Sigmoid colon (tissue), 7 donors: ENCODE data around the gene CHRNA1. TPM values are rescaled to one million over a fixed set of nuclear protein-coding genes. Genes with fewer than 3 reads are reported as not detected.
"Not testable (repeated sequence)": the region's sequence is repeated elsewhere in the genome, so short reads cannot be mapped to it uniquely, and the experiment has no call there.

Source experiments
- DNase-seq: peaks from one replicate; pipeline ENCODE4 v3.0.0-alpha.2; 2019
- H3K27ac ChIP-seq, 4 donors: fragments of 200-600 bp; sonication (generic); one replicate each; pipeline ENCODE4 v1.5.1; 2016 to 2019; ENCODE audit warnings: mild to moderate bottlenecking in 1 of 4
- H3K27me3 ChIP-seq, 3 donors: fragments of 200-600 bp; sonication (generic); one replicate each; pipeline ENCODE4 v1.5.1; 2019; ENCODE audit warnings: mild to moderate bottlenecking in 1 of 3
- H3K36me3 ChIP-seq, 4 donors: fragments of 200-600 bp; sonication (generic); one replicate each; pipeline ENCODE4 v1.5.1; 2016 to 2019
- H3K4me1 ChIP-seq, 4 donors: fragments of 200-600 bp; sonication (generic); one replicate each; pipeline ENCODE4 v1.5.1; 2017 to 2019
- H3K4me3 ChIP-seq, 4 donors: fragments of 200-600 bp; sonication (generic); one replicate each; pipeline ENCODE4 v1.5.1; 2017 to 2019; ENCODE audit warnings: mild to moderate bottlenecking in 2 of 4, moderate library complexity in 1 of 4
- H3K9me3 ChIP-seq, 4 donors: fragments of 200-600 bp in 3 of 4; sonication (generic) in 3 of 4; one replicate each; pipeline versions ENCODE4 v1.5.1 to v1.6.1; 2013 to 2019
- EP300 ChIP-seq, 4 donors: sonication (generic); formaldehyde crosslinking; IDR thresholded peaks; one replicate each; pipeline ENCODE4 v1.6.1; 2017; ENCODE audit warnings: antibody characterized with exemption in 4 of 4
- POLR2A ChIP-seq, 2 donors: fragments of 450-650 bp; IDR thresholded peaks; one replicate each; pipeline ENCODE4 v1.6.1; 2016; ENCODE audit warnings: antibody characterized with exemption in 2 of 2, mild to moderate bottlenecking in 2 of 2, moderate library complexity in 2 of 2
- POLR2AphosphoS5 ChIP-seq, 4 donors: sonication (generic); formaldehyde crosslinking; IDR thresholded peaks; one replicate each; pipeline ENCODE4 v1.6.1; 2017; ENCODE audit warnings: antibody characterized with exemption in 4 of 4
- WGBS, 2 donors: extraction: QIAGEN DNeasy Blood & Tissue Kit; methylation state at CpG; one replicate each; pipeline ENCODE4 v1.1.7; 2013; 5-methylcytosine and 5-hydroxymethylcytosine counted together
- intact Hi-C: fragments of 100-400 bp; cut with DNase I; formaldehyde crosslinking; loops from one replicate; pipeline ENCODE4 v1.15.1; 2023
- polyA plus RNA-seq, 3 donors: library from polyadenylated mRNA; stranded (reverse); fragments of 200-250 nt; gene quantifications; one replicate each; pipeline ENCODE4 v1.2.3, GENCODE V29; 2013
- total RNA-seq, 4 donors: library from RNA; depleted of rRNA; stranded (reverse); fragments of >200 nt; gene quantifications; one replicate each; pipeline ENCODE4 v1.1.0, GENCODE V29; 2016
- TF ChIP-seq, protein P1 (sequence below), 4 experiments: fragments of 450-650 bp in 3 of 4; fragments of 200-600 bp in 1 of 4; IDR thresholded peaks; one replicate each; pipeline ENCODE4 v1.5.1; 2016 to 2019; ENCODE audit warnings: antibody characterized with exemption in 4 of 4, mild to moderate bottlenecking in 3 of 4, moderate library complexity in 2 of 4
- donor health status: healthy with polysubstance abuse.
- donor health status: Bipolar disorder and iron deficiency.
- donor health status: healthy.

Gene CHRNA1
- total and polyA plus RNA-seq, 7 donors, result 0.32 to 2.1 (median 1.2) TPM; not detected in 4

DNA sequence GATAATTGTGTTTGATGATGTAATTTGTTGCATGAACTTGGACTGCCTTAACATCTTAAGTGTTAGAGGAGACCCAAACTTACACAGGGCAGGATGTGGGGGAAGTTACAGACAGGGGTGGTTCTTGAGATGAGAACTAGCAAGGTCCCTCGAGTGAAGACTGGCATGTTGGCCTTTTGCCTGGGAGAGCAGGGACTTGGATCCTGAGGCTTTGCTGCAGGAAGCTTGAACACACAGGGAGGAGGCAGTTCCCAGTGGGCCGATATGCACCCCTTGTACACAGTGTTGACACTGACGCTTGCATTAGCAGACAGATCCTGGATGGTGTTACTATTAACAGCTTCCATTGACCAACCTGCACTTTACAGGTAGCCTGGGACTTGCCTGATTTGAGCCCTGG is 47.5 kb downstream of the CHRNA1 start:
- Histone ChIP-seq H3K36me3 (no peaks in the 10 kb centered on the region), H3K9me3 (no peaks in the 10 kb centered on the region), H3K4me3 (no peak overlapping the region), H3K27me3 (no peaks in the 10 kb centered on the region), H3K4me1 (peaks cover 0 to 5% (median 0%) of the 10 kb centered on the region in 4 donors), H3K27ac (no peak overlapping the region)
- 57 to 64% methylated on average over 3 of the region's 3 CpGs for WGBS, 2 donors
- no peak for DNase-seq
- TF ChIP-seq POLR2A (IDR thresholded peaks at IDR 0.05) (no peak), EP300 (IDR thresholded peaks at IDR 0.05) (no peak), POLR2AphosphoS5 (IDR thresholded peaks at IDR 0.05) (no peak)
- TF ChIP-seq, protein P1, sequence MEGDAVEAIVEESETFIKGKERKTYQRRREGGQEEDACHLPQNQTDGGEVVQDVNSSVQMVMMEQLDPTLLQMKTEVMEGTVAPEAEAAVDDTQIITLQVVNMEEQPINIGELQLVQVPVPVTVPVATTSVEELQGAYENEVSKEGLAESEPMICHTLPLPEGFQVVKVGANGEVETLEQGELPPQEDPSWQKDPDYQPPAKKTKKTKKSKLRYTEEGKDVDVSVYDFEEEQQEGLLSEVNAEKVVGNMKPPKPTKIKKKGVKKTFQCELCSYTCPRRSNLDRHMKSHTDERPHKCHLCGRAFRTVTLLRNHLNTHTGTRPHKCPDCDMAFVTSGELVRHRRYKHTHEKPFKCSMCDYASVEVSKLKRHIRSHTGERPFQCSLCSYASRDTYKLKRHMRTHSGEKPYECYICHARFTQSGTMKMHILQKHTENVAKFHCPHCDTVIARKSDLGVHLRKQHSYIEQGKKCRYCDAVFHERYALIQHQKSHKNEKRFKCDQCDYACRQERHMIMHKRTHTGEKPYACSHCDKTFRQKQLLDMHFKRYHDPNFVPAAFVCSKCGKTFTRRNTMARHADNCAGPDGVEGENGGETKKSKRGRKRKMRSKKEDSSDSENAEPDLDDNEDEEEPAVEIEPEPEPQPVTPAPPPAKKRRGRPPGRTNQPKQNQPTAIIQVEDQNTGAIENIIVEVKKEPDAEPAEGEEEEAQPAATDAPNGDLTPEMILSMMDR (IDR thresholded peaks at IDR 0.05), result no peak
- intact Hi-C loops, result no loop called here

DNA sequence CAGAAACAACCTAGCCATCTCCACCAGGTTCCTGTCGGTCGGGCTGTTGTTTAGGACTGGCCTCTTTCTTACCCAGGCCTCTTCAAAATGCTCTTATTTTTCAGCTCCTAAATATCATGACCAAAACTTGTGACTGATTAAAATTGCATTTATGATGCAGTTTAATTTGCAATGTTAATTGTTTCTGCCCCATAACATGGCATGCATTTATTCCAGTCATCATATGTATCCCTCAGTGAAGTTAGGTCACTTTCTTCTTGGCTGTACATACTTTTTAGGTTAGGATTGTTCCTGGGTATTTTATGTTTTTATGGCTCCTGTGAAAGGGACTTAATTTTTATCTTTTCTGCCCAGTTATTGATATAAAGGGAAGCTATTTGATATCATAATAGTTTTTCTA is 50.6 kb downstream of the CHRNA1 start:
- Histone ChIP-seq H3K4me3 (no peak overlapping the region), H3K36me3 (no peaks in the 10 kb centered on the region), H3K27ac (no peak overlapping the region), H3K27me3 (no peaks in the 10 kb centered on the region), H3K9me3 (no peaks in the 10 kb centered on the region), H3K4me1 (peaks cover 0 to 5% (median 0%) of the 10 kb centered on the region in 4 donors)
- WGBS, 2 donors, result 95 to 98% methylated on average over 2 of the region's 2 CpGs
- intact Hi-C loops, result no loop called here
- TF ChIP-seq EP300 (IDR thresholded peaks at IDR 0.05) (no peak), POLR2A (IDR thresholded peaks at IDR 0.05) (no peak), POLR2AphosphoS5 (IDR thresholded peaks at IDR 0.05) (no peak)
- TF ChIP-seq, protein P1 (IDR thresholded peaks at IDR 0.05), result no peak
- DNase-seq, result no peak

DNA sequence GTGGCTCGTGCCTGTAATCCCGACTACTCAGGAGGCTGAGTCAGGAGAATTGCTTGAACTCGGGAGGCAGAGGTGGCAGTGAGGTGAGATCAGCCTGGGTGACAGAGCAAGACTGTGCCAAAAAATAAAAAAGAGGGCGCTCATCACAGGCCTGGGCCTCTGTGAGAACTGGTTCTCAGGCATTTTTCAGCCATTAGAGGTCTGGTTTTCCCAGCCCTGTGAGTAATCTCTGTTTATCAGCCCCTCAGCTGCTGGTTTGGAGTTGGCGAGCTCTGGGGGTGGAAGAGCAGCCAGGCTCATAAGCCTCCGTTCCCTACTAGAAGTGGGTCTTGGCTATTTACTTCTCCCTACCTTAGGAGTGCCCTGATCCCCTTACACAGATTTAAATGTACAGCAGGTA is 53.1 kb downstream of the CHRNA1 start:
- Histone ChIP-seq H3K27me3 (no peaks in the 10 kb centered on the region), H3K9me3 (no peaks in the 10 kb centered on the region), H3K4me3 (no peak overlapping the region), H3K4me1 (peaks cover 0 to 5% (median 0%) of the 10 kb centered on the region in 4 donors), H3K36me3 (no peaks in the 10 kb centered on the region), H3K27ac (no peak overlapping the region)
- intact Hi-C loops, result no loop called here
- DNase-seq, result no peak
- TF ChIP-seq, protein P1 (IDR thresholded peaks at IDR 0.05), result no peak
- TF ChIP-seq POLR2A (IDR thresholded peaks at IDR 0.05), result no peak
- no peak for TF ChIP-seq EP300 (IDR thresholded peaks at IDR 0.05)
- no peak for TF ChIP-seq POLR2AphosphoS5 (IDR thresholded peaks at IDR 0.05)
- WGBS, 2 donors, result 86 to 87% methylated on average over 6 of the region's 6 CpGs

DNA sequence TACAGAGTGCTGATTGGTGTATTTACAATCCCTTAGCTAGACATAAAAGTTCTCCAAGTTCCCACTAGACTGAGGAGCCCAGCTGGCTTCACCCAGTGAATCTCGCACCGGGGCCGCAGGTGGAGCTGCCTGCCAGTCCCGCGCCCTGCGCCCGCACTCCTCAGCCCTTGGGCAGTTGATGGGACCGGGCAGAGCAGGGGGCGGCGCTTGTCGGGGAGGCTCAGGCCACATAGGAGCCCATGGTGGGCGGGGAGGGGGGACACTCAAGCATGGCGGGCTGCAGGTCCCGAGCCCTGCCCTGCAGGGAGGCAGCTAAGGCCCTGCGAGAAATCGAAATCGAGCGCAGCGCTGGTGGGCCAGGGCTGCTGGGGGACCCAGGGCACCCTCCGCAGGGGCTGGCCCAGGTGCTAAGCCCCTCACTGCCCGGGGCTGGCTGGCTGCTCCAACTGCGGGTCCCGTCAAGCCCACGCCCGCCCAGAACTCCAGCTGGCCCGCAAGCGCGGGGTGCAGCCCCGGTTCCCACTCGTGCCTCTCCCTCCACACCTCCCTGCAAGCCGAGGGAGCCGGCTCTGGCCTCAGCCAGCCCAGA is 54.8 kb downstream of the CHRNA1 start:
- H3K27me3 ChIP-seq, H3K36me3 ChIP-seq, H3K27ac ChIP-seq, H3K9me3 ChIP-seq, H3K4me1 ChIP-seq, intact Hi-C loops, DNase-seq, H3K4me3 ChIP-seq: not testable (repeated sequence)
- 97% methylated on average over 32 of the region's 32 CpGs for WGBS, 2 donors

DNA sequence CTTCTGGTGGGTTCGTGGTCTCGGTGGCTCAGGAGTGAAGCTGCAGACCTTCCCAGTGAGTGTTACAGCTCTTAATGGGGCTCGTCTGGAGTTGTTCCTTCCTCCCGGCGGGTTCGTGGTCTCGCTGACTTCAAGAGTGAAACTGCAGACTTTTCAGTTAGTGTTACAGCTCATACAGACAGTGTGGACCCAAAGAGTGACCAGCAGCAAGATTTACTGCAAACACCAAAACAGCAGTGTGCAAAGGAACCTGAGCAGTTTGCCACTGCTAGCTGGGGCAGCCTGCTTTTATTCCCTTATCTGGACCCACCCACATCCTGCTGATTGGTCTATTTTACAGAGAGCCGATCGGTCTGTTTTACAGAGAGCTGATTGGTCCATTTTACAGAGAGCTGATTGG is 55.6 kb downstream of the CHRNA1 start:
- 63 to 75% methylated on average over 9 of the region's 9 CpGs for WGBS, 2 donors
- no peaks in the 10 kb centered on the region for H3K36me3 ChIP-seq
- no peak overlapping the region for H3K27ac ChIP-seq
- DNase-seq, result no peak
- no peaks in the 10 kb centered on the region for H3K9me3 ChIP-seq
- intact Hi-C loops, result no loop called here
- no peaks in the 10 kb centered on the region for H3K27me3 ChIP-seq
- TF ChIP-seq POLR2AphosphoS5 (IDR thresholded peaks at IDR 0.05) (no peak), POLR2A (IDR thresholded peaks at IDR 0.05) (no peak), EP300 (IDR thresholded peaks at IDR 0.05) (no peak)
- TF ChIP-seq, protein P1 (IDR thresholded peaks at IDR 0.05), result no peak
- peaks cover 0 to 5% (median 0%) of the 10 kb centered on the region in 4 donors for H3K4me1 ChIP-seq
- H3K4me3 ChIP-seq, result no peak overlapping the region
